Activated gamma-delta T cell treated with Interleukin-2 at 50 U/mL for 16 hours (primary cell): ENCODE results near the gene ATP2B2.

ENCODE experiments used
- DNase-seq: peaks from one replicate; pipeline ENCODE4 v3.0.0-alpha.2; 2020

ATP2B2 gene

DNA sequence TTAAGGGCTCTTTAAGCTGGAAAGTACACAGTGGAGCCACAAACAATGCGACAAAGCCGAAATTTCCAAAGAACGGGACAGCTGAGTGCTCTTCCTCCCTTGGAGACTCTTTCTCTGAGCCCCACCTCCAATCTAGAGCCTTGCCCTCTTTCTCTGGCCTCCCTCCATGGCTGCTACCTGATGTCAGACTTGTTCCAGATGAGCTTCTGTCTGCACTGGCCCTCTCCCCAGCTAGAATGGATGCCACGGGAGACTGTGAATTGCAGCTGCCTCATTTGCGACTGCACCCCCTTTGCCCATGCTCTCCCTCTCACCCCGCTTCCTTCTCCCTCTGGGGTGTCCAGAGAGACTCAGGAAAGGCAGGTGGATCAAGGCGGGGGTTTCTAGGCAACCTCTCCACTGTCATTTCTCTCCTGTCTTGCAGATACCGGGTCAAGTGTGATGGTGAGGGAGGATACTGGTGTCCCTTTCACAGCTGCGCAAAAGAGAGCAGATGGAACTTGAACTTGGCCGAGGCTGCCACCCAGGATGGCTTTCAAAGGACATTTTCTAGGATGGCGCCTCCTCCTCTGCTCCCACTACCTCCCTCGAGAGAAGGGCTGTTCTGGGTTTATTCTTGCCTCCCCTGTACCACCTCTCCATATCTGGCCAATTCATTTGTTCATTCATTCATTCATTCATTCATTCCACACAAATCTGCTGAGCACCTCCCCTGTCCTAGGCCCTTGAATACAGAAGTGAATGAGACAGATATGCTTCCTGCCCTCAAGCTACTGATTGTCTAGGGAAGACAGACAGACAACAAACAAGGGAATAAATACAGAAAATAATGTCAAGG is 12.8 kb downstream of the ATP2B2 start:
- DNase-seq: no peak

DNA sequence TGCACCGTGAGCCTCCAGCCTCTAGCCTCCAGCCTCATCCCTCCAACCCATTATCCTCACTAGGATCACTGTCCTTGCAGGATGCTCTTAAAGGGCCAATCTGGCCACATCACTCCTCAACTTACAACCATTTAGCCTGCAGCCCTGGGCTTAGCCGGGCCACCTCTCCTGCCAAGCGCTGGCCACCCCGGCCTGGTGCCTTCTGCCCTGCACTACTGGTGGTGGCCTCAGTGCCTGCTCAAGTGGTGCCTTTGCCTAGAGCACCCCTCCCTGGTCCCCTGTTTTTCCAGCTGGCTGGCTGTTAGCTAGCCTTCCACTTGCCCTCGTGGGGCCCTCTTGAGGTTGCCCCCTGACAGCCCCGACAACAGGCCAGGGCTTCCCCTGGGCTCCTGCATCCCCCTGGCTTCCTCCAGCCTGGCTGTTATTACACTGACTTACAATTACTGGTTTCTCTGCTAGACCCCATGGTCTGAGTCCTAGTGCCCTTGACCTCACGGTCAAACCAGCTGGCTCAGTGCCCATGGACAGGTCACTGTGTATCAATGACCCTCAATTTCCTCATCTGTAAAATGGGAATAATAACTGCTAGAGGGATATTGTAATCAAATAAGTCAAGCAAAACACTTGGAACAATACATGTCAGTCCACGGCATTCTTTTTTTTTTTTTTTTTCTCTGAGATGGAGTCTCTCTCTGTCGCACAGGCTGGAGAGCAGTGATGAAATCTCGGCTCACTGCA is 15.5 kb downstream of the ATP2B2 start:
- no peak for DNase-seq

DNA sequence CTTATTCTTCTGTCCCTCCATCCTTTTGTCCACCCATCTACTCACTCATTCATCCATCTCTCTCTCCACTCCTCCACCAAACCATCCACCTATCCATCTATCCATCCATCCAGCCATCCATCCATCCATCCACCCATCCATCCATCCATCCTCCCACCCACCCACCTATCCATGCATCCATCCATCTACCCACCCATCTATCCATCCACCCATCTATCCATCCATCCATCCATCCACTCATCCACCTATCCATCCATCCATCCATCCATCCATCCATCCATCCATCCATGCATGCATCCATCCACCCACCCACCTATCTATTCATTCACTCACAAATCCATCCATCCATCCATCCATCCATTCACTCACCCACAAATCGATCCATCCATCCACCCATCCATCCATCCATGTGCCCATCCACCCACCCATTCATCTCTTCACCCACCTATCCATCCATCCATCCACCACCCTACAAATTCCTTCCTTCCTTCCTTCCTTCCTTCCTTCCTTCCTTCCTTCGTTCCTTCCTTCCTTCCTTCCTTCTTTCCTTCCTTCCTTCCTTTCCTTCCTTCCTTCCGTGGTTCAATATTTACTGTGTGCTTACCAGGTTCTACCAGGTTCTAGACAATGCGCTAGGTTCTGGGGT is 17.3 kb downstream of the ATP2B2 start:
- DNase-seq: no peak

DNA sequence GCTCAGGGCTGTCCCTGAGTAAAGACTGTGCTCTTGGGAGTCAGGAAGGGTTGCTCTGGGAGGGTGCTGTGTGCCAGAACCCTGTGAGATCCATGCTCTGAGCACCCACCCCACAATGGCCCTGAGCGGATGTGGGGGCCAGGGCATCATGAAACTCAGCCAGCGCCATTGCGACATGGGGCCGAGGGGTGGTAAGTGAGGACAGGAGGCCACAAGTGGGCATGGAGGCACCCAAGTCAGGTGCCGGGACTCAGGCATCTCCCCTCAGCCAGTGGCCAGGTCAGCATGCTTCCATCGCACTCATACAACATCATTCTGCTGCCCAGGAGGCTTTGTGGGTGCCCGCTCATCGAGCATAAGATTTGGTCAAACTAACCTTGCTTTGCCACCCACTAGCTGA is 19.6 kb downstream of the ATP2B2 start:
- DNase-seq: no peak

DNA sequence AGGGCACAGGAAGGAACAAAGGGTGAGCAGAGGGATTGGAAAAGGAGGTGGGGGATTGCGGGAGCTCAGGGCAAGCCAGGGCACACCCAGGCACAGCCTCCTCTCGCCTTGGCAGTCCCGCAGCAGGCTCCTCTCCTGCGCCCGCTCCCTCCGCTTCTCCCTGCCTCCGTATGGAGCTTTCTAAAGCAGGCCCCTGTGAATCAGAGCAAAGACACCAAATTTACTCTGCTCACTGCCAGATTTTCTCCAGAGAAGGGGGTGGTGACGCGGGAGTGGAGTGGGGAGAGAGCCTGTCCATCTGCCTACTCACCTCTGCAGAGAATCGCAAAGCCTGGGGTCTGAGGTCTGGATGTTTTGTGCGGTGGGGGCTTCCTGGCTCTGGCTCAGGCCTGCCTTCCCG is 20.0 kb downstream of the ATP2B2 start:
- no peak for DNase-seq

DNA sequence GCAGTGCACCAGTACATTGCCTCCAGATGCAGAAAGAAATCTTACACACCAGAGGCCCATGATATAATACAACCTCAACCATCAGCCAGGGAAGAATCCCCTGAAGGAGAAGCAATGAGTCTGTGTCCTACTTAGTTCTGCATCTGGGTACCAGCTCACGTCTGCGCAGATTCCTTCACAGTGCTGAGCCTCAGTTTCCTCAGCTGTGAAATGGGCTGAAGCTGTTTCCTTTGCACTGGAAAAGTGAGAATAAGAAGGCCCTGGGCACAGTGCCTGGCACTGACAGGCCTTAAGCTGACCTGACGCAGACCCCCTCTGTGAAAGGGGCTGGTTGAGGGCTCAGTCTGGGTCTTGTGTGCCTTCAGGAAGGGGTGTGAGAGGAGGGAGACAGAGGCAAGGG is 20.7 kb downstream of the ATP2B2 start:
- DNase-seq: no peak

DNA sequence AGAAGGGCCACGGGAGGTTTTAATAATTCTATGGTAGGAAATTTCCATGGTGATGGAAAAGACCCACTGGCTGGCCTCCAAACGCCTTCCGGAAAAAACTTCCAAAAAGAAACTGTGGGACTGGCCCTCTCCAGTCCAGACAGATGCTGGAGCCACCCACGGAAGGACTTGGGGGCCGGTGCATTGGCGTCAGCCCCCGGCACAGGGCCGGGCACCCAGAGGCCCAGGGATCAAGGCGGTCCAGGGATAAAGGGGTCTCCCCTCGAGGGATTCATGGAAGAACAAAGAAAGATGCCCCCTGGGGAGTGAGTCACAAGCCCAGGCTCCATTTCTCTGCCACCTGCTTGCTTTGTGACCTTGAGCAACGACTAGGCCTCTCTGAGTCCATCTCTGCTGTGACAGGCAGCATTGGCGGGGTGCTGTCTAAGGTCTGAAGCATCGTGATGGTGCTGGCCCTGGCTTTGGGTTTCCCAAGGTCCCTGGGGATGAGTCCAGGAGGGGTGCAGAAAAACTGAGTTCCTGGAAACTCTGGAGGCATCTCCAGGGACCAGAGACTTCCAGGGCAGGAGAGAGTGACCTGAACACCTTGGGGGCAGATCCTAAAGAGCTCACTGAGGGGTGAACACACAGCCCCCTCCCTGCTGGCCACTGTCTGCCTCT is 21.6 kb downstream of the ATP2B2 start:
- no peak for DNase-seq

DNA sequence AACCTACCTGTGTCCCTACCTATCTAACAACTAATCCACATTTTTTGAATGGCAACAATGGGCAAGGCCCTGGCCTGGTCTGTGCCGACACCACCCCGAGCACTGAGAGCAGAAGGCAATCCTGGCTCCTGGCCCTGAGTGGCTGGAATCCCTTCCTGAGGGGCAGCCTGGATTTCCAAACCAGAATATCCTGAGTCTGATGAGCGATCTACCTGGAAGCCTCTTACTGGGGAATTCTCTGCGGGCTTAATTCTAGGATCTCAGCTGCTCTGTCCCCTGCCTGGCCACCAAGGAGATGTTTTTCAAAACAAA is 22.1 kb downstream of the ATP2B2 start:
- DNase-seq: no peak

DNA sequence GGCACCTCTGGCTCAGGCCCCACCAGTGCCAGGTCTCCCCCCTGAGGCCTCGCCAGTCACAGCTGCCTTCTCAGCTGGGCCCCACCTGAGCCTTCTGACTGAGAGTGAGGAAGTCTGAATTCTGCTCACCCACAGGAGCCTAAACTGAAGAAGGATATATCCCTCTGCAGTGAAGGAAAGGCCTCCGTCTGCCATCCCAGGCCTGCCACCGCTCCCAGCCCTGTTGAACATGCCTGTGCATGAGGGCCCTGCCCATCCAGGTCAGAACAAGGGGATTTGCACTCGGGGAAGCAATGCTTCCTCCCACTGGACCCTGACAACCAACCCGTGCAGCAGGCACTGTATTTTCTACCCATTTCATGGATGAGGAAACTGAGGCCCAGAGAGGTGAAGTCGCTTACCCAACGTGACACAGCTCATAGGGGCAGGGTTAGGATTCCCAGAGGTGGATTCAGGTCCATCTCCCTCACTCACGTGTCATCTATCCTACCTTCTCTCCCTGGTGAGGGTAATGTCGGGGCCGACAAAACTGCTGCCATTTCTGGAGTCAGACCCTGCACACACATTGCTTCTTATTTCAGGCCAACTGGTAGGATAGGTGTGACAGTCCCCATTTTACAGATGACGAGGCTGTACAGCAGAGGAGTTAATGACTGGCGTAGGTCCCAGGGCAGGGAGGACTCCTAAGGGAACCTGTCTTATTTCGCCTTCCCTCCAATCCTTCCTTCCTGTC is 22.6 kb downstream of the ATP2B2 start:
- no peak for DNase-seq

DNA sequence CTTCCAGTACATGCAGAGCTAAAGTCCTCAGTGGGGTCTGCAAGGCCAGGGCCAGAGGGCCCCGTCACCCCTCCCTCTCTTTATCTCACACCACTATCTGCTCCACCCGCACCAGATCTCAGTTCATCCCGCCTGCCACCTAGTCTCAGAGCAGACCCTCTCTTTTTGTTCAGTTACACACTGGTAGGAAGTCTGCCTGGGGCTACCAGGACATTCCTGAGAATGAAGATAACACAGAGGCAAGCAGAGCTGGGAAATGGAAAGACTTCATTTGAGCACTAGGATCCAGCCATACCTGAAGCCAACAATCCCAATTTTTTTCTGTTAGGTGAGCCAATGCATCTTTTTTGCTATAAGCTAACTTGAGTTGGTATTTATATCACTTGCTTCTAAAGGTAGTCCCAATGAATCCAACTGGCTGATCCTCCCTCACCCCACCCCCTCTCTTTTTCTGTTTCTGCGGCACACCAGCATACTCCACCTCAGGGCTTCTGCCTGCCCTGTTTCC is 24.5 kb downstream of the ATP2B2 start:
- DNase-seq: no peak

DNA sequence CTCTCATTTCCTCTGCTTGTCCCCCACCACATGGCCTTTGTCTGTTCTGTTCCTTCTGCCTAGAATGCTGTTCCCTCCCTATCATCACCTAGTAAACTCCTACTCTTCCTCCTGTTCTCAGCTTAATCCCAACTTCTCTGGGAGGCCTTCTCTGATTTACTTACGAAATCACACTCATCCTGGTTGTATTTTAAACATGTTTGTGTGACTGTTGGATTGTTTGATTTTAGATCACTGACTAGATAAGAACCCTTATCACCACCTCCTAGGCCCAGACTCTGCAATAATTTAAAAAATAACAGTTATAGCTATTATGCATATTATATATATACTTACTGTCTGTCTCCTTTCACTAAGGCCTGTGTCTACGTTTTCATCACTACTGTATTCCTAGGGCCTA is 26.1 kb downstream of the ATP2B2 start:
- no peak for DNase-seq

DNA sequence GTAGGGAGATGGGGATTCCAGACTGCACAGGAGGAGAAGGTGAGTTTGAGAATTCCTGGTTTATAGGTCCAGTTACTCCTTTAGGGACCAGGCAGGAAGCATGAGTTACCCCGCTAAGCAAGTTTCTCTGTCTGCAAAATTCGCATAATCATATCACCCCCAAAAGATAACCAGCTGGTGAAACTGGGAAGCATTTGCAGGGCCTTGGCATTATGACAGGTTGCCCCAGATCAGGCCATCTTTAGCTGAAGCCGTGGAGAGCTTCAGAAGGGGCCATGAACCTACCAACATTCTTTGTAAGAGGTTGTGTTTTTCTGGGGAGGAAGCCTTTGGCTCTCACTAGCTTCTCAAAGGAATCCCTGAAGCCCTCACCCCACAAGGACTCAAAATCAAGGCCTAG is 29.4 kb downstream of the ATP2B2 start:
- no peak for DNase-seq

DNA sequence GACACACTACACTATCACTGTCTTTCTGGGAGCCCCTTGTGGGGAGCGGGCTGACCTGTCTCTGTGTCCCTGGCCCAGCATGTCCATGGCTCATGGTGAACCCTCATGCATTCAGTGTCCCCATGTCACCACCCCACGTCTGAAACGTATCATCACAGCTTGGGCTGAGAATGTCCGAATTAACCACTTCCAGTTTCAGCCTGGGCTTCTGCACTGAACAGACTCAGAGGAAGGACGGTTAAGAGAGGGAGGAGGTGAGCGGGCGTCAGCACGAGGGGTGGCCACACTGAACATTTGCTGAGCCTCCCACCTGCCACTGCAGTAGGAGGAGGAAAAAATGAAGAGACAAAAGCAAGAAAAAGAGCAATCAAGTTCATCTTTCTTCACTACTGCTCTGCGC is 30.5 kb downstream of the ATP2B2 start:
- no peak for DNase-seq

DNA sequence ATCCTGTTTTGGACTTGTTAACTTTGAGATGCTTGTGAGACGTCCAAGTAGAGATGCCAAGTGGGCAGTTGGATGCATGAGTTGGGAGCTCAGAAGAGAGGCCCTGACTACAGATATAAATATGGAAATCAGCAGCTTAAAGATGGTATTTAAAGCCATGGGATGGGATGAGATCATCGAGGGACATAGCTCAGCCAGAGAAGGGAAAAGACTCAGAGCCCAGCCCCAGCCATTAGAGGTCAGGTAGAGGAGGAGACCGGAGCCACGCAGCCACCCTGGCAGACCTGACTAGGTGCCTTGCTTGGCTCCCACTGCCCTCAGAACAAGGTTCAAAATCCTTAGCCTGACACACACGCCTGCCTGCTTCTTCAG is 31.1 kb downstream of the ATP2B2 start:
- DNase-seq: no peak

DNA sequence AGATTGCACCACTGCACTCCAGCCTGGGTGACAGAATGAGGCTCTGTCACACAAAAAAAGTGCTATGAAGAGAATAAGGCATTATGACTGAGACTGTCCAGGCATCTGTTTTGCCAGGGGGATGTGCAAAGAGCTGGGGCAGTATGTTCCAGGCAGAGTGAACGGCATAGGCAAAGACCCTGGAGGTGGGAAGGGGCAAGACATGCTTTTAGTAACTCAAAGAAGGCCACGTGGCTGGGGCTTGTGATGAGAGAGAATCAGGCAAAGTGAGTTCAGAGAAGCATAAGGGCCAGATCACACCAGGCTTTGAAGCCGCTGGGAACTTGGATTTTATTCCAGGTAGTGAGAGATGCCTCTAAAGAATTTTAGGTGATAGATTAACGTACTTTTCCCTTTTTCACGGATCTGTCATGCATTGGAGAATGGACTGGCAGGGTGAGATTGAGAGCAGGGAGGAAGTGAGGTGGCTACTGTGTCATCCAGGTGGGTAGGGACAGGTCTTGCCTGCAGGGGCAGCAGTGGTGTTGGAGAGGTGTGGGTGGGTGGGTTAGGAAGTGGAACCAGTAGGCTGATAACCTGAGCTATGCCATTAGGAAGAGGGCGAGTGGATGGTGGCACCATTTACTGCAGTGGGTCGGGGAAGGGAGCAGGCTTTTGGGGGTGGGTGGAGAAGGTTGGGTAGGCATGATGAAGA is 31.7 kb downstream of the ATP2B2 start:
- no peak for DNase-seq

DNA sequence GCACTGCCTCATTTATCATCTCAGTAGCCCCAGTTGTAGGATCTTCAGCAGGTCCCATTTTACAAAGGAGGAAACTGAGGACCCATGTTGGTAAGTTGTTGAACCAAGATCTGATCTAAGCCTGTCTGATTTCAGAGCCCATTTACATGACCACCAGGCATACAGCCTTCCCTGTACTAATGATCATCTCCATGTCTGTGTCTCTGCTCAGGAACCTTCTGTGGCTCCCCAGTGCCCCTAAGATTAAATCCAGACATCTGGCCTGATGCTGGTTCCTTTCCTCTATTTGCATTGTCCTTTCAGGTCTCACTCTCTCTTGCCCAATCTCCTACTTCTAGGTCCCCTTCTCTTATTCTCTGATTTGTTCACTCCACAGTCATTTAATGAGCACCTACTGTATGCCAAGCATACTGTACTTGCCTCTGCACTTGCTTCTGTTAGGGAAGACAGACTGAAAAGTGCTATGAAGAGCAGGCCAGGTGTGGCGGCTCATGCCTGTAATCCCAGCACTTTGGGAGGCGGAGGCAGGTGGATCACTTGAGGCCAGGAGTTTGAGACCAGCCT is 32.4 kb downstream of the ATP2B2 start:
- DNase-seq: no peak

DNA sequence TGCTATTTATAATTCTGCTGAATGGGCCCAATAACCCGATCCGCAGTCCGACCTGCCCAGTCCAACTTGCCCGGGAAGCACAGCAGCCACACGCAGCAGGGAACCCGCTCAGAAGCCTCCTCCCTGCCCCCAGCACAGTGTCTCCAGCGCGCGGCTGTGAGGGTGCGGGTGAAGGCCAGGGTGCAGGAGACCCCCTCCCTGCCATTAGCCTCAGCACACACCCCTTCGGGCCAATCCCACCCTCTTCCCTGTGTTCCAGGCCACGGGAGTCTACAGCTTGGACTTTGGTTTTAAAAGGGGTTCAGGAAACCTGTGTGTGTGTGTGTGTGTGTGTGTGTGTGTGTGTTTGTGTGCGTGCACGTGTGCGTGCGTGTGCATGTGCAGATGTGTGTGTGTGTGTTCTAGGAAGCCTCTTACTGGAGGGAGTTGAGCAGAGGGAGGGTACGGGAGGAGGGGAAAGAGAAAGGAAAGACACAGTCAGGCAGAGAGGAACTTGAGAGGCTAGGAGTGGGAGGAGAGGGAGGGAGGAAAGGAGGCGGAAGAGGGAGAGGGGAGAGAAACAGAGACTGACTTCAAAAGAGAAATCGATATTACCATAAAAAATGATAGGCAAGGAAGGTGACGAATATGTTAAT is 34.2 kb downstream of the ATP2B2 start:
- no peak for DNase-seq

DNA sequence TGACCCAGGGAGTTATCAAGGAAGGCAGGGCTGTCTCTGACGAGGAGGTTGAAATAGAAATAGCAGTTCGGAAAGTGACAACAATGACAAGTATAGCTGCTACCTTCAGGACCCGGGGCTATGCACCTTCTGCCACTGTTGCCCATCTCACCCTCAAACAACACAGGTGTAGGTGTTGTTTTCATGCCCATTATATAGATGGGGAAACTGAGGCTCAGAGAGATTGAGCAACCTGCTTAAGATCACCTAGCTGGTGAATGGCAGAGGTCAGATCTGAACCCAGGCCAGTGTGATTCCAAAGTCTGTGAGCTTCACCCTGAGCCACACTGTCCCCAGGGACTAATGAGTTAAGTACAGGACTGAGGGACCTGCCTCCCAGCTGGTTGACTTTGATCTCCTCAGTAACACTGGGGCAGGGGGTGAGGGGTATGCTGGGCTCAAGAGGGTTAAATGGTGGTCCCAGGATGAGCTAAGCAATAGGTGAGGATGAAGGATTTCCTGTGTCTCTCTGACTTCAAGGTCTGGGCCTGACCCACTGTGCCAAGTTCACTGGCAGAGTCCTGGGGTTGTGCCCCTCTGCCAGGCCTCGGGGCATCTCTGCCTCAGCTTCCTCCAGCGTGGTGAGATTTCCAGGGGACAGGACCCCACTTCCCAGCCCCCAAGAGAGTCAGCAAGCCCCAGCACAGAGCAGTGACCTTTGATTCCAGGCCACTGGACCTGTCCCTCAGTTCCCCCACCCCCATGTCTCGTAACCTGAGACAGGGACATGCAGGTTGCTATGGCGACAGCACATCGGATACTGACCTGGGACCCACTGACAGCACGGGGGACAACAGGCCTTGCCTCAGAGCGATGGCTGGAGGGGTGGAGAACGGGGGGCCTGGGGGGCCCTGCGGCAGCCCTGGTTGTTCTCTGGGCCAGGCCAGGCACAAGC is 35.0 kb downstream of the ATP2B2 start:
- no peak for DNase-seq

DNA sequence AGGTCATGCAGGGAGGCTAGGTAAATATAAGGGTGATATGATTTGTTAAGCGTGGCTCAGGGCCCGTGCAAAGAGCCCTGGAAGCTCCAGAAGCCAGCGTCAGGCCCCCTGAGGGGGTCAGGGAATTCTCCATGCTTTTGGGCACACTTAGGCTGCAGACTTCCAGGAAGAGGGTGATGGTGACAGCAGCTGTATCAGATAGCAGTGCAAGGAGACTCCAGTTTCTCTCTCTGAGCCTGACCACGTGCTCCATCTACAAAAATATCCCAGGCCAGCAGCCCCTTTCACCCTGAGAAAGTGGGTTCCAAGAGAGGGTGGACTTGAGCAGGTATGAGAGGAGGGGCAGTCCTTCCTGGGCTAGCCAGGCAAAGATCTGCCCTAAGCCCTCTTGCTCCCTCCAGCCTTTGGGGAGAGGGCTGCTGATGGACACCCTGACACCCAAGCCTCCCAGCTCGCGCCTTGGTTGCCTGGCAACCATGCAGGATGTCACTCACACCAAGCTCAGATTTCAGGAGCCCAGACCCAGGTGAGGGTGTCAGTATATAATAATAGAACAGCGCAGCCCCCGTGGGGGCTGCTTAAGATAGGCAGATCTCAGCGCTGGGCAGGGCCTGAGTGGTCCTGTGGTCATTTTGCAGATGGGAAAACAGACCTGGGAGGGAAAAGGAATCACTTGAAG is 35.8 kb downstream of the ATP2B2 start:
- DNase-seq: no peak
